Chondrocyte (in vitro differentiated cells): ENCODE measurements around the gene EIPR1. TPM values are rescaled to one million over a fixed set of nuclear protein-coding genes. Genes with fewer than 3 reads are reported as not detected.

ENCODE experiments used
- DNase-seq: peaks from one replicate; pipeline ENCODE4 v3.0.0; 2021; ENCODE audit warnings: mixed read lengths, low spot score
- H3K27ac Mint-ChIP-seq: one replicate; pipeline ENCODE4 v1.8.0; 2021; ENCODE audit warnings: mild to moderate bottlenecking, moderate library complexity, mixed read lengths; ENCODE audit not compliant: unreplicated experiment
- H3K27me3 Mint-ChIP-seq: 2 replicates; pipeline ENCODE4 v1.8.0; 2021; ENCODE audit warnings: low read depth, mixed read lengths
- H3K36me3 Mint-ChIP-seq: 2 replicates; pipeline ENCODE4 v1.8.0; 2021; ENCODE audit warnings: low read depth, mixed read lengths
- H3K4me1 Mint-ChIP-seq: 2 replicates; pipeline ENCODE4 v1.8.0; 2021; ENCODE audit warnings: low read depth, mild to moderate bottlenecking, mixed read lengths
- H3K4me3 Mint-ChIP-seq: one replicate; pipeline ENCODE4 v1.8.0; 2021; ENCODE audit warnings: mild to moderate bottlenecking, moderate library complexity, mixed read lengths; ENCODE audit not compliant: unreplicated experiment
- H3K9me3 Mint-ChIP-seq: 2 replicates; pipeline ENCODE4 v1.8.0; 2021; ENCODE audit warnings: low read depth, mixed read lengths
- total RNA-seq: library from RNA; stranded (reverse); gene quantifications from 3 replicates; pipeline ENCODE4 v1.2.1, GENCODE V29; 2021
- TF ChIP-seq, protein P1 (sequence below): fragments of 200-600 bp; sonication (generic); IDR thresholded peaks from 2 replicates; pipeline ENCODE4 v1.5.0; 2021; ENCODE audit warnings: antibody characterized with exemption, mild to moderate bottlenecking, moderate library complexity

The EIPR1 gene
- total RNA-seq, 1 donor from 2014 or later, result 18.2 TPM

DNA sequence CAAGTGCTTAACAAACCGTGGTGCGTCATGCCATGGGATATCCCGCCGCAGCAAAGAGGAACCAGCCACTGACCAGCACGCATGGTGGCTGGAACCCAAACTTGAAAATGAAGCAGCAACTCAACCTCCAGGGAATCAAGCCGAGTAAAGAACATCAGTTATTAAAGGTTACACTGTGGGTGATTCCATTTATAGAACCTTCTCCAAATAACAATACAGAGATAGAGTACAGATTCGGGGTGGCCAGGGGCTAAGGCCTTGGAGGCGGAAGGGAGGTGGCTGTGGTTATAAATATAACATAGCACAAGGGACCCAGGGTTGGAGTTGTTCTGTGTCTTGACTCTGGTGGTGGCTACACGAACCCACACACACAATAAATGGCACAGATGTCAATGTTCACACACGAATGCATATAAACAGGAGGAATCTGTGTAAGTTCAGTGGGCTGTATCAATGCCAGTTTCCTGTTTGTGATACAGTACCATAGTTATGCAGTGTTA, 123.1 kb downstream of the EIPR1 start:
- Mint-ChIP-seq H3K36me3 (peaks cover 2% of the 10 kb centered on the region), H3K27ac (no peak overlapping the region), H3K4me1 (peaks cover 3% of the 10 kb centered on the region), H3K4me3 (no peak overlapping the region), H3K9me3 (peaks cover 8% of the 10 kb centered on the region), H3K27me3 (no peaks in the 10 kb centered on the region)
- TF ChIP-seq, protein P1, sequence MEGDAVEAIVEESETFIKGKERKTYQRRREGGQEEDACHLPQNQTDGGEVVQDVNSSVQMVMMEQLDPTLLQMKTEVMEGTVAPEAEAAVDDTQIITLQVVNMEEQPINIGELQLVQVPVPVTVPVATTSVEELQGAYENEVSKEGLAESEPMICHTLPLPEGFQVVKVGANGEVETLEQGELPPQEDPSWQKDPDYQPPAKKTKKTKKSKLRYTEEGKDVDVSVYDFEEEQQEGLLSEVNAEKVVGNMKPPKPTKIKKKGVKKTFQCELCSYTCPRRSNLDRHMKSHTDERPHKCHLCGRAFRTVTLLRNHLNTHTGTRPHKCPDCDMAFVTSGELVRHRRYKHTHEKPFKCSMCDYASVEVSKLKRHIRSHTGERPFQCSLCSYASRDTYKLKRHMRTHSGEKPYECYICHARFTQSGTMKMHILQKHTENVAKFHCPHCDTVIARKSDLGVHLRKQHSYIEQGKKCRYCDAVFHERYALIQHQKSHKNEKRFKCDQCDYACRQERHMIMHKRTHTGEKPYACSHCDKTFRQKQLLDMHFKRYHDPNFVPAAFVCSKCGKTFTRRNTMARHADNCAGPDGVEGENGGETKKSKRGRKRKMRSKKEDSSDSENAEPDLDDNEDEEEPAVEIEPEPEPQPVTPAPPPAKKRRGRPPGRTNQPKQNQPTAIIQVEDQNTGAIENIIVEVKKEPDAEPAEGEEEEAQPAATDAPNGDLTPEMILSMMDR, result no peak
- no peak for DNase-seq

DNA sequence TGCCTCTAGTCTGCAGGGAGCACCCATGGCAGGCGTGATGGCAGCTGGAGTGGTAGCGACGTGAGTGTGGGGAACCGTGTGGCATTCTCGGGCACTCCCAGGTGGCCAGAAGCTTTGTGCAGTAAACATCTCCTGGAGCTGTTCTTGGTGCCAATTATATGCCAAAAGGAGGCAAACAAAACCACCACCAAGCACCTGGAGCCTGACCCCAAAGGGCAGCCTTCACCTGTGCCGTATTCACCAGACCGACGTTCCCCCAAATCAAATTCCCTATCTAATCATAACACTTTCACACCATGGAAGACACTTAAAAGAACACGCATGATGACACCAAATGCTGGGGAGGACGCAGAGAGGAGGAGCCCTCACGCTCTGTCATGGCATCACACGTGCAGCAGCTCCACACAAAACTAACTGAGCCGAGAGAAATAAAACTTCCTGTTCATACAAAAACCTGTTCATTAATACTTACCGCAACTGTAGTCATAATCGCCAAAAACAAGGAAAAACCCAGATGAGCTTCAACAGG, 123.6 kb downstream of the EIPR1 start:
- Mint-ChIP-seq H3K36me3 (peaks cover 7% of the 10 kb centered on the region), H3K4me1 (peaks cover 3% of the 10 kb centered on the region), H3K27ac (no peak overlapping the region), H3K4me3 (no peak overlapping the region), H3K27me3 (no peaks in the 10 kb centered on the region), H3K9me3 (peaks cover 13% of the 10 kb centered on the region)
- DNase-seq, result no peak
- TF ChIP-seq, protein P1, result no peak

DNA sequence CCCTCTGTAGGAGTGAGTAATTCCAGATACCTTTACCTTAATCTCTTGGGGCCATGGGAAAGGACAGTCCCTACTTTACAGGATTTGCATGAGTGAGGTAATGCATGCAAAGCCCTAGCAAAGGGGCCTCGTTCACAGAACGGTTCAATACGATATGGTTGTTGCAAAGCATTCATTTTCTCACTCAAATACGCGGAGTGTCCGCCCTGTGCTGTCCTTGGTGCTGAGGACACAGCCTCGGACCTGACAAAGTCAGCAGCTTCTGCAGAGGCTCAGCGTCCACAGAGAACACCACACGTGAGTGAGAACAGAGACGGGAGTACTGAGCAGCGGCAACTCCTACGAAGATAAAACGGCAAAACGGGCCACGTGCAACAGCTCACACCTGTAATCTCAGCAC, 125.7 kb downstream of the EIPR1 start:
- Mint-ChIP-seq H3K4me1 (no peaks in the 10 kb centered on the region), H3K27me3 (no peaks in the 10 kb centered on the region), H3K9me3 (peaks cover 17% of the 10 kb centered on the region), H3K27ac (no peak overlapping the region), H3K36me3 (peaks cover 13% of the 10 kb centered on the region), H3K4me3 (no peak overlapping the region)
- no peak for DNase-seq
- TF ChIP-seq, protein P1, result no peak

DNA sequence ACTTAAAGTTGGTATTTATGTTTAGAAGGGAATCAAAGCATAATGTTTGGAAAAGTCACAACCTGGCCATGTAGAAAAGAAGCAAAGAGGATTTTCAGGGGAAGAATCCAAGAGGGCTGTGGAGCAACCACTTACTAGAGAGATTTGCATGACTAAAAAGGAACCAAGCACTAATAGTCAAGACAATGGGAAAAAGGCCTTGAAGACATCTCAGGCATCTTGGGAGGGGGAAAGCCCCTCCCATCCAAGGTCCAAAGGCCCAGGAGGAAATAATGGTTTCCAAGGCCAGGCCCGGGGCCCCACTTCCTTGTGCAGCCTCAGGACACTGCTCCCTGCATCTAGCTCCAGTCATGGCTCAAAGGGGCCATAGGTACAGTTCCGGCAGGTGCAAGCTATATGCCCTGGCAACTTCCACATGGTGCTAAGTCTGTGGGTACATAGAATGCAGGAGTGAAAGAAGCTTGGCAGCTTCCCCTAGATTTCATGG, 128.1 kb downstream of the EIPR1 start:
- Mint-ChIP-seq H3K36me3 (peaks cover 15% of the 10 kb centered on the region), H3K27ac (no peak overlapping the region), H3K4me3 (no peak overlapping the region), H3K27me3 (no peaks in the 10 kb centered on the region), H3K4me1 (no peaks in the 10 kb centered on the region), H3K9me3 (peaks cover 17% of the 10 kb centered on the region)
- TF ChIP-seq, protein P1, result no peak
- DNase-seq, result no peak

DNA sequence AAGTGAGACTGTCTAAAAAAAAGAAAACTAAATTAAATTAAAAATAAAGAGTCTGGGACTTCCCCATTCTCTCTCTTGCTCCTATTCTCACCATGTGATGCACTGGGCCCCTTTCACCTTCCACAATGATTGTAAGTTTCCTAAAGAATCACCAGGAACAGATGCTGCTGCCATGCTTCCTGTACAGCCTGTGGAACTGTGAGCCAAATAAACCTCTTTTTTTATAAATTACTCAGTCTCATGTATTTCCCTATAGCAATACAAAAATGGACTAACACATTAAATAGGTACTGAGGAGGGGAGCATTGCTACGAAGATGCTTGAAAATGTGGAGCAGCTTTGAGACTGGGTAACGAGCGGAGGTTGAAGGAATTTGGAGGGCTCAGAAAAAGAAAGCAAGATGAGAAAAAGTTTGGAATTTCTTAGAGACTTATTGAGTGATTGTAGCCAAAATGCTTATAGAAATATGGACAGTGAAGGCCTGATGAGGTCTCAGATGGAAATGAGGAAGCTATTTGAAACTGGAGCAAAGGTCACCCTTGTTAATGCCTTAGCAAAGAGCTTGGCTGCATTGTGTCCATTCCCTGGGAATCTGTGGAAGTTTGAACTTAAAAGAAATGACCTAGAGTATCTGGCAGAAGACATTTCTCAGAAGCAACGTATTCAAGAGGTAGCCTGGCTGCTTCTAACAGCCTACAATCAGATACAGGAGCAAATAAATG, 128.7 kb downstream of the EIPR1 start:
- Mint-ChIP-seq H3K27ac (no peak overlapping the region), H3K27me3 (no peaks in the 10 kb centered on the region), H3K9me3 (peaks cover 17% of the 10 kb centered on the region), H3K4me3 (no peak overlapping the region), H3K36me3 (peaks cover 15% of the 10 kb centered on the region), H3K4me1 (no peaks in the 10 kb centered on the region)
- no peak for DNase-seq
- TF ChIP-seq, protein P1, result no peak
